K562 (cell line): ENCODE measurements around the gene NLRP9. TPM values are rescaled to one million over a fixed set of nuclear protein-coding genes. Genes with fewer than 3 reads are reported as not detected.

Experiments
- C11orf30 ChIP-seq: fragments of 450-650 bp; IDR thresholded peaks from 2 replicates; pipeline ENCODE4 v1.6.1; 2016; ENCODE audit warnings: low read depth, mild to moderate bottlenecking
- JUNB ChIP-seq: fragments of 450-650 bp; formaldehyde crosslinking; conservative IDR thresholded peaks from 2 replicates; pipeline ENCODE4 v1.4.0; 2020; ENCODE audit warnings: mild to moderate bottlenecking
- MTA3 ChIP-seq: fragments of 450-650 bp; formaldehyde crosslinking; IDR thresholded peaks from 2 replicates; pipeline ENCODE4 v1.6.1; 2017; ENCODE audit warnings: mild to moderate bottlenecking, borderline replicate concordance
- NCOA1 ChIP-seq: fragments of 450-650 bp; IDR thresholded peaks from 2 replicates; pipeline ENCODE4 v1.6.1; 2016; ENCODE audit warnings: low read depth
- PPARD ChIP-seq: fragments of 250-450 bp; sonication (Bioruptor Pico); IDR thresholded peaks from 2 replicates; pipeline ENCODE4 v1.8.0; 2022; ENCODE audit warnings: inconsistent platforms, mild to moderate bottlenecking, moderate library complexity
- RBM22 ChIP-seq: fragments of 200-400 bp; formaldehyde crosslinking; IDR thresholded peaks from 2 replicates; pipeline ENCODE4 v1.6.1; 2018; ENCODE audit warnings: low read length, low read depth; ENCODE audit not compliant: poor library complexity, severe bottlenecking
- TAF15 ChIP-seq: fragments of 200-400 bp; formaldehyde crosslinking; IDR thresholded peaks from 2 replicates; pipeline ENCODE4 v1.6.1; 2017; ENCODE audit warnings: mild to moderate bottlenecking, low read depth, low read length, moderate library complexity
- TARDBP ChIP-seq: fragments of 450-650 bp; IDR thresholded peaks from 2 replicates; pipeline ENCODE4 v1.6.1; 2016
- TRIM24 ChIP-seq, 2 experiments: fragments of 450-650 bp; IDR thresholded peaks; 2 replicates each; pipeline ENCODE4 v1.6.1; 2016
- ZC3H8 ChIP-seq: fragments of 450-650 bp; IDR thresholded peaks from 2 replicates; pipeline ENCODE4 v1.6.1; 2017
- ZKSCAN3 ChIP-seq: fragments of 250-450 bp; sonication (Bioruptor Pico); IDR thresholded peaks from 2 replicates; pipeline ENCODE4 v1.4.0; 2020
- ZNF174 ChIP-seq: fragments of 250-450 bp; sonication (Bioruptor Pico); IDR thresholded peaks from 2 replicates; pipeline ENCODE4 v1.4.0; 2020; ENCODE audit warnings: mild to moderate bottlenecking
- ZNF232 ChIP-seq: sonication (generic); formaldehyde crosslinking; IDR thresholded peaks from 2 replicates; pipeline ENCODE4 v1.8.0; 2022; ENCODE audit warnings: mild to moderate bottlenecking, missing genetic modification reagents
- ZNF253 ChIP-seq: fragments of 250-450 bp; sonication (Bioruptor Pico); conservative IDR thresholded peaks from 2 replicates; pipeline ENCODE4 v1.6.1; 2021; ENCODE audit warnings: mild to moderate bottlenecking
- polyA plus RNA-seq, 8 experiments: library from polyadenylated mRNA; depleted of rRNA in 4 of 8; stranded (reverse) in 5 of 8; unstranded in 3 of 8; fragments of >200 nt; fragmentation: Nextera tagmentation in 2 of 8; fragmentation: Illumina TruSeq in 1 of 8; extraction: Ambion mirVana in 2 of 8; extraction: Trizol in 1 of 8; gene quantifications; 2 replicates each; pipeline versions ENCODE4 v1.2.1 to v1.2.3, GENCODE V29; 2011 to 2014; ENCODE audit warnings: inconsistent platforms in 1 of 8, missing spikeins in 1 of 8
- total RNA-seq, 7 experiments: library from RNA; depleted of rRNA in 6 of 7; stranded (reverse); fragments of >200 nt in 6 of 7; fragmentation: Illumina TruSeq in 2 of 7; extraction: Trizol in 2 of 7; gene quantifications; 2 replicates each; pipeline versions ENCODE4 v1.2.1 to v1.2.3, GENCODE V29; 2011 to 2021; ENCODE audit warnings: low replicate concordance in 1 of 7
- TF ChIP-seq, protein P1 (sequence below): fragments of 200-800 bp; sonication (Bioruptor generic); IDR thresholded peaks from 2 replicates; pipeline ENCODE4 v1.6.1; 2016; ENCODE audit warnings: missing genetic modification characterization, missing compliant biosample characterization
- TF ChIP-seq, protein P2 (sequence below): sonication (generic); formaldehyde crosslinking; IDR thresholded peaks from 2 replicates; pipeline ENCODE4 v1.4.0; 2020; ENCODE audit warnings: mild to moderate bottlenecking, missing genetic modification reagents
- TF ChIP-seq, protein P3 (sequence below): sonication (generic); formaldehyde crosslinking; IDR thresholded peaks from 2 replicates; pipeline ENCODE4 v1.8.0; 2022; ENCODE audit warnings: mild to moderate bottlenecking, low read depth, missing genetic modification reagents
- TF ChIP-seq, protein P4 (sequence below), 2 experiments: IDR thresholded peaks; 2 replicates each; pipeline ENCODE4 v1.6.1; 2011; ENCODE audit warnings: borderline replicate concordance in 1 of 2, control low read depth in 1 of 2, low read depth in 1 of 2, low read length in 1 of 2, mild to moderate bottlenecking in 1 of 2, mixed read lengths in 1 of 2, moderate library complexity in 1 of 2; ENCODE audit not compliant: insufficient read depth in 1 of 2, insufficient read length in 1 of 2, poor library complexity in 1 of 2, severe bottlenecking in 1 of 2; ENCODE audit errors: extremely low read depth in 1 of 2

Gene NLRP9
- total and polyA plus RNA-seq, 9 of the 15 experiments (the other 6 are each of a cell fraction or from before 2014, with no cell fraction given) = not detected

DNA sequence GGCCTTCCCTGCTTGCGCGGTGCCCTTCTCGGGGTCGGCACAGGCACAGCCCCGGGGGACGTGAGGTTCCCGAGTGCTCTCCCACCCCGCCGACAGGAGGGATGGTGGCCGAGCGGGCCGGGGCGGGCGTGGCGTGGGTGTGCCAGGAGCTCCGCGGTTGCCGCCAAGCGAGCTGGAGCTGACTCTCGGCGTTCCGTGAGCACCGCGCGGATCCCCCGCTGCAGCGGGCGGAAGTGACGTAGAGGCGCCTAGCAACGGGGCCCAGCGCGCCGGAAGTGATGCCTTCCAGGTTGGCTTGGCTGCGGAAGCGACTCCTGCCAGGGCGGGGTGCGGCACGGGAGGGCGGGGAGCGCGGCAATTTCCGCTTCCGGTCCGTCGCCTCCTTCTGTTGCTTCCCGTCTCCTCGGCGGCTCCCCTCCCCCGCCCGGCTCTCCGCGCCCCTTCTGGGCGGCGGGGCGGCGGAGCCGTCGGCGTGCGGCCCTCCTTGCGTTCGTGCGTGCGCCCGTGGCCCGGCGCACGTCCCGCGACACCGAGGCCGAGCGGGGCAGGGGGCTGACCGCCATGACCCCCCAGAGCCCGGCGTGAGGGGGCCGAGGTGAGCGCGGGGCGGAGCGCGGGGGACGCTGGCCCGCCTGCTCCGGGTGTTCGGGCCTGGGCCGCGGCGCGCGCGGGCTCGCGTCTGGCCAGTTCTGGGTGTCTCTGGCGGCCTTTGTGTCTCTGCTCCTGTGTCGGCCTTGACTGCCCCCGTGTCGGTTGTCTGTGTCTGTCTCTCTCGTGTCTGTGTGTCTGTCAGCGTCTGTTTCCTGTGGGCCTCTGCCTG, 63.2 kb downstream of the NLRP9 start, which contains the start of gene EPN1 (continued):
- TF ChIP-seq, protein P1, sequence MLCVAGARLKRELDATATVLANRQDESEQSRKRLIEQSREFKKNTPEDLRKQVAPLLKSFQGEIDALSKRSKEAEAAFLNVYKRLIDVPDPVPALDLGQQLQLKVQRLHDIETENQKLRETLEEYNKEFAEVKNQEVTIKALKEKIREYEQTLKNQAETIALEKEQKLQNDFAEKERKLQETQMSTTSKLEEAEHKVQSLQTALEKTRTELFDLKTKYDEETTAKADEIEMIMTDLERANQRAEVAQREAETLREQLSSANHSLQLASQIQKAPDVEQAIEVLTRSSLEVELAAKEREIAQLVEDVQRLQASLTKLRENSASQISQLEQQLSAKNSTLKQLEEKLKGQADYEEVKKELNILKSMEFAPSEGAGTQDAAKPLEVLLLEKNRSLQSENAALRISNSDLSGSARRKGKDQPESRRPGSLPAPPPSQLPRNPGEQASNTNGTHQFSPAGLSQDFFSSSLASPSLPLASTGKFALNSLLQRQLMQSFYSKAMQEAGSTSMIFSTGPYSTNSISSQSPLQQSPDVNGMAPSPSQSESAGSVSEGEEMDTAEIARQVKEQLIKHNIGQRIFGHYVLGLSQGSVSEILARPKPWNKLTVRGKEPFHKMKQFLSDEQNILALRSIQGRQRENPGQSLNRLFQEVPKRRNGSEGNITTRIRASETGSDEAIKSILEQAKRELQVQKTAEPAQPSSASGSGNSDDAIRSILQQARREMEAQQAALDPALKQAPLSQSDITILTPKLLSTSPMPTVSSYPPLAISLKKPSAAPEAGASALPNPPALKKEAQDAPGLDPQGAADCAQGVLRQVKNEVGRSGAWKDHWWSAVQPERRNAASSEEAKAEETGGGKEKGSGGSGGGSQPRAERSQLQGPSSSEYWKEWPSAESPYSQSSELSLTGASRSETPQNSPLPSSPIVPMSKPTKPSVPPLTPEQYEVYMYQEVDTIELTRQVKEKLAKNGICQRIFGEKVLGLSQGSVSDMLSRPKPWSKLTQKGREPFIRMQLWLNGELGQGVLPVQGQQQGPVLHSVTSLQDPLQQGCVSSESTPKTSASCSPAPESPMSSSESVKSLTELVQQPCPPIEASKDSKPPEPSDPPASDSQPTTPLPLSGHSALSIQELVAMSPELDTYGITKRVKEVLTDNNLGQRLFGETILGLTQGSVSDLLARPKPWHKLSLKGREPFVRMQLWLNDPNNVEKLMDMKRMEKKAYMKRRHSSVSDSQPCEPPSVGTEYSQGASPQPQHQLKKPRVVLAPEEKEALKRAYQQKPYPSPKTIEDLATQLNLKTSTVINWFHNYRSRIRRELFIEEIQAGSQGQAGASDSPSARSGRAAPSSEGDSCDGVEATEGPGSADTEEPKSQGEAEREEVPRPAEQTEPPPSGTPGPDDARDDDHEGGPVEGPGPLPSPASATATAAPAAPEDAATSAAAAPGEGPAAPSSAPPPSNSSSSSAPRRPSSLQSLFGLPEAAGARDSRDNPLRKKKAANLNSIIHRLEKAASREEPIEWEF (CRISPR knock-in tag) = no peak
- TF ChIP-seq ZC3H8 = no peak
- TF ChIP-seq TAF15 = no peak
- TF ChIP-seq, protein P2, sequence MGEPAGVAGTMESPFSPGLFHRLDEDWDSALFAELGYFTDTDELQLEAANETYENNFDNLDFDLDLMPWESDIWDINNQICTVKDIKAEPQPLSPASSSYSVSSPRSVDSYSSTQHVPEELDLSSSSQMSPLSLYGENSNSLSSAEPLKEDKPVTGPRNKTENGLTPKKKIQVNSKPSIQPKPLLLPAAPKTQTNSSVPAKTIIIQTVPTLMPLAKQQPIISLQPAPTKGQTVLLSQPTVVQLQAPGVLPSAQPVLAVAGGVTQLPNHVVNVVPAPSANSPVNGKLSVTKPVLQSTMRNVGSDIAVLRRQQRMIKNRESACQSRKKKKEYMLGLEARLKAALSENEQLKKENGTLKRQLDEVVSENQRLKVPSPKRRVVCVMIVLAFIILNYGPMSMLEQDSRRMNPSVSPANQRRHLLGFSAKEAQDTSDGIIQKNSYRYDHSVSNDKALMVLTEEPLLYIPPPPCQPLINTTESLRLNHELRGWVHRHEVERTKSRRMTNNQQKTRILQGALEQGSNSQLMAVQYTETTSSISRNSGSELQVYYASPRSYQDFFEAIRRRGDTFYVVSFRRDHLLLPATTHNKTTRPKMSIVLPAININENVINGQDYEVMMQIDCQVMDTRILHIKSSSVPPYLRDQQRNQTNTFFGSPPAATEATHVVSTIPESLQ (CRISPR knock-in tag) = peak; percentile 53; the same call in 1 of the 2 replicates
- TF ChIP-seq JUNB = no peak
- 0 out of 4 replicates have a peak, but pooled peaks of 1 of the 2 experiments have one; percentile 22 for TF ChIP-seq TRIM24 (IDR thresholded peaks at IDR 0.05)
- peak; percentile 89 for TF ChIP-seq RBM22
- peak; percentile 90 for TF ChIP-seq C11orf30
- no peak for TF ChIP-seq PPARD (CRISPR knock-in tag)
- TF ChIP-seq, protein P3, sequence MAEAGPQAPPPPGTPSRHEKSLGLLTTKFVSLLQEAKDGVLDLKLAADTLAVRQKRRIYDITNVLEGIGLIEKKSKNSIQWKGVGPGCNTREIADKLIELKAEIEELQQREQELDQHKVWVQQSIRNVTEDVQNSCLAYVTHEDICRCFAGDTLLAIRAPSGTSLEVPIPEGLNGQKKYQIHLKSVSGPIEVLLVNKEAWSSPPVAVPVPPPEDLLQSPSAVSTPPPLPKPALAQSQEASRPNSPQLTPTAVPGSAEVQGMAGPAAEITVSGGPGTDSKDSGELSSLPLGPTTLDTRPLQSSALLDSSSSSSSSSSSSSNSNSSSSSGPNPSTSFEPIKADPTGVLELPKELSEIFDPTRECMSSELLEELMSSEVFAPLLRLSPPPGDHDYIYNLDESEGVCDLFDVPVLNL (CRISPR knock-in tag) = no peak
- no peak for TF ChIP-seq ZKSCAN3
- TF ChIP-seq, protein P4, sequence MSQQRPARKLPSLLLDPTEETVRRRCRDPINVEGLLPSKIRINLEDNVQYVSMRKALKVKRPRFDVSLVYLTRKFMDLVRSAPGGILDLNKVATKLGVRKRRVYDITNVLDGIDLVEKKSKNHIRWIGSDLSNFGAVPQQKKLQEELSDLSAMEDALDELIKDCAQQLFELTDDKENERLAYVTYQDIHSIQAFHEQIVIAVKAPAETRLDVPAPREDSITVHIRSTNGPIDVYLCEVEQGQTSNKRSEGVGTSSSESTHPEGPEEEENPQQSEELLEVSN (IDR thresholded peaks at IDR 0.05; ENCODE audit: borderline replicate concordance in 1 of 2, extremely low read depth in 1 of 2, insufficient read depth in 1 of 2, insufficient read length in 1 of 2, low read depth in 1 of 2, low read length in 1 of 2, poor library complexity in 1 of 2, severe bottlenecking in 1 of 2) = peak; percentile 30 to 74
- peak; percentile 39; the same call in 1 of the 2 replicates for TF ChIP-seq NCOA1
- no peak for TF ChIP-seq ZNF253 (CRISPR knock-in tag)
- TF ChIP-seq ZNF232 (CRISPR knock-in tag) = no peak
- TF ChIP-seq ZNF174 (CRISPR knock-in tag) = no peak
- TF ChIP-seq TARDBP = no peak; the same call in 1 of the 2 replicates
- TF ChIP-seq MTA3 = peak; percentile 51; the same call in 1 of the 2 replicates
